Activated B cell treated with CpG ODN at 0.5 μM for 24 hours (primary cell): ENCODE measurements around the gene COL4A1. TPM values are rescaled to one million over a fixed set of nuclear protein-coding genes. Genes with fewer than 3 reads are reported as not detected.

Source experiments
- ATAC-seq: fragments of 200-7000 bp; cut with Tn5 transposase; one replicate; pipeline ENCODE4 v1.10.0; 2021; ENCODE audit warnings: low read depth, mild to moderate bottlenecking, moderate library complexity
- CTCF ChIA-PET: fragments of 350-600 bp; sonication (Branson Sonifier 250); formaldehyde crosslinking; loops from one replicate; lab custom pipeline; 2021; ENCODE audit warnings: antibody characterized with exemption; lab: Charles Lee
- POLR2A ChIA-PET: fragments of 350-600 bp; sonication (Branson Sonifier 250); formaldehyde crosslinking; loops from one replicate; lab custom pipeline; 2021; ENCODE audit warnings: antibody characterized with exemption; lab: Charles Lee
- DNase-seq: peaks from one replicate; pipeline ENCODE4 v3.0.0; 2022
- H3K27ac Mint-ChIP-seq: one replicate; pipeline ENCODE4 v1.8.0; 2020; ENCODE audit warnings: mixed read lengths
- H3K27me3 Mint-ChIP-seq: one replicate; pipeline ENCODE4 v1.8.0; 2021; ENCODE audit warnings: mixed read lengths
- H3K36me3 Mint-ChIP-seq: one replicate; pipeline ENCODE4 v1.8.0; 2021; ENCODE audit warnings: low read depth, mixed read lengths
- H3K4me1 Mint-ChIP-seq: one replicate; pipeline ENCODE4 v1.8.0; 2021; ENCODE audit warnings: mixed read lengths
- H3K4me3 Mint-ChIP-seq: one replicate; pipeline ENCODE4 v1.8.0; 2020; ENCODE audit warnings: mild to moderate bottlenecking, mixed read lengths
- H3K9me3 Mint-ChIP-seq: one replicate; pipeline ENCODE4 v1.8.0; 2020; ENCODE audit warnings: mixed read lengths
- CTCF ChIP-seq: fragments of 200-600 bp; IDR thresholded peaks from one replicate; pipeline ENCODE4 v1.8.0; 2022; ENCODE audit warnings: antibody characterized with exemption, mild to moderate bottlenecking
- intact Hi-C: fragments of 100-400 bp; cut with micrococcal nuclease; formaldehyde crosslinking; loops from one replicate; pipeline ENCODE4 v1.15.1; 2024
- total RNA-seq: library from RNA; stranded (reverse); gene quantifications from 2 replicates; pipeline ENCODE4 v1.2.3, GENCODE V29; 2022

Gene COL4A1
- total RNA-seq, 1 donor from 2014 or later, result not detected

- intact Hi-C loops, result no loop called here
- ATAC-seq (no peak), DNase-seq (no peak)
- H3K4me1 Mint-ChIP-seq, result no peaks in the 10 kb centered on the region
- H3K27ac Mint-ChIP-seq, result no peak overlapping the region
- H3K4me3 Mint-ChIP-seq, result no peak overlapping the region
- H3K9me3 Mint-ChIP-seq, result no peaks in the 10 kb centered on the region
- TF ChIP-seq CTCF, result no peak
- ChIA-PET POLR2A (no interaction called here), CTCF (no interaction called here)
- H3K36me3 Mint-ChIP-seq, result no peaks in the 10 kb centered on the region
- peaks cover 3% of the 10 kb centered on the region for H3K27me3 Mint-ChIP-seq
Measured at GRCh38 chr13:110349239-110349638, 42.3 kb upstream of the COL4A1 start.

- no peak overlapping the region for H3K4me3 Mint-ChIP-seq
- POLR2A ChIA-PET, result no interaction called here
- intact Hi-C loops, result no loop called here
- no peaks in the 10 kb centered on the region for H3K9me3 Mint-ChIP-seq
- H3K27ac Mint-ChIP-seq, result no peak overlapping the region
- no peak for ATAC-seq
- no peak for TF ChIP-seq CTCF
- no peaks in the 10 kb centered on the region for H3K4me1 Mint-ChIP-seq
- CTCF ChIA-PET, result no interaction called here
- H3K27me3 Mint-ChIP-seq, result peaks cover 3% of the 10 kb centered on the region
- DNase-seq, result no peak
- no peaks in the 10 kb centered on the region for H3K36me3 Mint-ChIP-seq
Measured at GRCh38 chr13:110348309-110349105, 41.5 kb upstream of the COL4A1 start.

GRCh38 chr13:110347535-110348308 is 40.8 kb upstream of the COL4A1 start:
- Mint-ChIP-seq H3K9me3 (no peaks in the 10 kb centered on the region), H3K27ac (no peak overlapping the region), H3K4me3 (no peak overlapping the region), H3K27me3 (peaks cover 3% of the 10 kb centered on the region), H3K4me1 (no peaks in the 10 kb centered on the region), H3K36me3 (no peaks in the 10 kb centered on the region)
- ATAC-seq (no peak), DNase-seq (no peak)
- no peak for TF ChIP-seq CTCF
- ChIA-PET CTCF (no interaction called here), POLR2A (no interaction called here)
- intact Hi-C loops, result no loop called here

DNA sequence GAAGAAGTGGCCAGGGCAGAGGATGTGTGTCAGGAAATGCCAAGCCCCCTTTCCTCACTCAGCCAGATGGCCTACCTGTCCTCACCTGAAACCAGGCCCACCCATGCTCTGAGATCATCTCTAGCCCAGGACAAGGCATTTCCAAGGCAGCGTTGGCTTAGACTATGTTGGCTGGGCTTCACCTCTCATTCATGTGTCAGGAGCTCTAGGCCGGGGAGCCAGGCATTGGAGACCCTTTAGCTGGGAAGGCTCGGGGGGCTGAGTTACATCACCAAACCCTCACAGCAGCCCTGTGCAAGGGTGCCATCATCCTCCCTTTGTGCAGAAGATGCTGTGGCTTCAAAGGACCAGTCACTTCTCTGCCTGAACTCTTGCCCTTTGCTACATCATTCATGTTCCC is 40.1 kb upstream of the COL4A1 start:
- intact Hi-C loops, result no loop called here
- POLR2A ChIA-PET, result no interaction called here
- Mint-ChIP-seq H3K9me3 (no peaks in the 10 kb centered on the region), H3K27me3 (peaks cover 3% of the 10 kb centered on the region), H3K36me3 (no peaks in the 10 kb centered on the region), H3K27ac (no peak overlapping the region), H3K4me3 (no peak overlapping the region), H3K4me1 (no peaks in the 10 kb centered on the region)
- DNase-seq (no peak), ATAC-seq (no peak)
- TF ChIP-seq CTCF, result no peak
- CTCF ChIA-PET, result no interaction called here

DNA sequence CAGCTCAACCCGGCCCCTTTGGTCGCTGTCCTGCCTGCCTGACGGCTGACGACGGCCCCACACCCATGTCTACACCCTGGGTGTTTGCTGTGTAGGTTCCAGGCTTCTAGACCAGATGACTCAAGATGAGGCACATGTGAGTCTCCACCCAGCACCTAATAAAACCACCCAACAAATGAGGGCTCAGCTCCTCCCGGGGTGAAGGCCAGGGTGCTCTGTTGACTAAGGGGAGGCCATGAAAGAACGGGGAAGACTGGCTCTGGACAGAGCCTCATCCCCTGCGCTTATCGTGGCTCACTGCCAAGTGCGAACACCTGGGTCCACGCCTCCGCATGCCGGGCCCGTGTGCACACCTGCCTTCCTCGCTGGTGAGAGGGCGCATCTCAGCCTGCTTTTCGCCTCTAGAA is 39.7 kb upstream of the COL4A1 start:
- no peak for TF ChIP-seq CTCF
- Mint-ChIP-seq H3K4me1 (peaks cover 3% of the 10 kb centered on the region), H3K9me3 (no peaks in the 10 kb centered on the region), H3K27ac (no peak overlapping the region), H3K36me3 (no peaks in the 10 kb centered on the region), H3K27me3 (peaks cover 7% of the 10 kb centered on the region), H3K4me3 (no peak overlapping the region)
- POLR2A ChIA-PET, result no interaction called here
- DNase-seq (no peak), ATAC-seq (no peak)
- intact Hi-C loops, result no loop called here
- CTCF ChIA-PET, result no interaction called here
